ENCODE measurements around the gene KCNJ6.

Gene KCNJ6

GRCh38 chr21:37623183-37623582 is 293.1 kb downstream of the KCNJ6 start:
- DNase-seq (ENCODE audit: low read depth) = no peak
- TF ChIP-seq POLR2A (IDR thresholded peaks at IDR 0.05; ENCODE audit: extremely low read depth, insufficient read length) (no peak), MYC (IDR thresholded peaks at IDR 0.05; ENCODE audit: low read depth, low read length) (no peak), MAX (IDR thresholded peaks at IDR 0.05; ENCODE audit: low read depth, low read length) (no peak), CTCF (IDR thresholded peaks at IDR 0.05; ENCODE audit: low read depth, low read length) (no peak)

GRCh38 chr21:37622755-37623154 is 293.5 kb downstream of the KCNJ6 start:
- H3K4me3 ChIP-seq (ENCODE audit: low read depth, low read length) = no peak overlapping the region
- TF ChIP-seq POLR2A (IDR thresholded peaks at IDR 0.05; ENCODE audit: extremely low read depth, insufficient read length) (no peak), MAX (IDR thresholded peaks at IDR 0.05; ENCODE audit: low read depth, low read length) (no peak), MYC (IDR thresholded peaks at IDR 0.05; ENCODE audit: low read depth, low read length) (no peak), CTCF (IDR thresholded peaks at IDR 0.05; ENCODE audit: low read depth, low read length) (no peak)
- DNase-seq (ENCODE audit: low read depth) = no peak

More at GRCh38 chr21:37623183-37623582, 293.1 kb downstream of the KCNJ6 start:
- H3K4me3 ChIP-seq (ENCODE audit: low read depth, low read length) = no peak overlapping the region

- H3K4me3 ChIP-seq (ENCODE audit: low read depth, low read length) = no peak overlapping the region
- no peak for DNase-seq (ENCODE audit: low read depth)
- TF ChIP-seq CTCF (IDR thresholded peaks at IDR 0.05; ENCODE audit: low read depth, low read length) = no peak
- TF ChIP-seq POLR2A (IDR thresholded peaks at IDR 0.05; ENCODE audit: extremely low read depth, insufficient read length) = no peak
- no peak for TF ChIP-seq MAX (IDR thresholded peaks at IDR 0.05; ENCODE audit: low read depth, low read length)
- TF ChIP-seq MYC (IDR thresholded peaks at IDR 0.05; ENCODE audit: low read depth, low read length) = no peak
Observed at GRCh38 chr21:37620401-37620800, 295.9 kb downstream of the KCNJ6 start.

- no peak for TF ChIP-seq POLR2A (IDR thresholded peaks at IDR 0.05; ENCODE audit: extremely low read depth, insufficient read length)
- no peak for TF ChIP-seq MYC (IDR thresholded peaks at IDR 0.05; ENCODE audit: low read depth, low read length)
- TF ChIP-seq CTCF (IDR thresholded peaks at IDR 0.05; ENCODE audit: low read depth, low read length) = no peak
- TF ChIP-seq MAX (IDR thresholded peaks at IDR 0.05; ENCODE audit: low read depth, low read length) = no peak
- no peak for DNase-seq (ENCODE audit: low read depth)
- no peak overlapping the region for H3K4me3 ChIP-seq (ENCODE audit: low read depth, low read length)
Observed at GRCh38 chr21:37619464-37619974, 296.7 kb downstream of the KCNJ6 start.

GRCh38 chr21:37618081-37618480 is 298.2 kb downstream of the KCNJ6 start:
- H3K4me3 ChIP-seq (ENCODE audit: low read depth, low read length) = no peak overlapping the region
- DNase-seq (ENCODE audit: low read depth) = no peak
- TF ChIP-seq MYC (IDR thresholded peaks at IDR 0.05; ENCODE audit: low read depth, low read length) (no peak), POLR2A (IDR thresholded peaks at IDR 0.05; ENCODE audit: extremely low read depth, insufficient read length) (no peak), MAX (IDR thresholded peaks at IDR 0.05; ENCODE audit: low read depth, low read length) (no peak), CTCF (IDR thresholded peaks at IDR 0.05; ENCODE audit: low read depth, low read length) (no peak)
